ENCODE results near the gene ATP5IF1. TPM values are rescaled to one million over a fixed set of nuclear protein-coding genes. Genes with fewer than 3 reads are reported as not detected.
A peak's percentile ranks its signal among the peaks of the same experiment; 100 is the strongest.

The ATP5IF1 gene
- total RNA-seq, 2 experiments from 2014 or later = 321 to 410 TPM

DNA sequence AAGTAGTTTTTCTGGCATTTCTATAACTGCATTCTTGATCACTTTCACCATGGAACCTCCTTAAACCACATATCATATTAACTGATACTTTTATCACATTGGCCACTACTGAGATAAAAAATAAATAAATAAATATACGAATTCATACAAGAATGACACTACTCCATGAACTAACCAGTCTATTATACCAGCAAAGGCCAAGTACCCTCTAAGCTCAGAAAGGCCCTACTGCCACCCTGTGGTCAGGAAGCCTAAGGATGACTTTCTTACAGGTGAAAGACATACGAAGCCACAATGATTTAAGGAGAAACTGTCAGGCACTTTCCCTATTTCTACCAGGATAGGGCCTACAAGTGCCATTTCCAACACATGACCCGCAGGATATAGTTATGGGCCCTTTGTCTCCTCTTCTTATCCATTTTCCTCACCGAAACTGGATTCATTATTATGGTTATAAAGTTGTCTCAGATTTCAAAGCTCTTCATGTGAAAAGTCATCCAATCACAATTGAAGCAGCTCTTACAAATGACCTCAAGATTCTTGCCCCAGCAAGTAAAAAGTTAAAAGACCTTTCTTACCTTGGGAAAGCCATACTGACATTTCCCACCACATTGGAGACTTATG lies 27.0 kb upstream of the ATP5IF1 start:
- H2AFZ ChIP-seq (ENCODE audit: low read length) = no peak overlapping the region
- H3K4me1 ChIP-seq (ENCODE audit: insufficient read depth, low read length, poor library complexity, severe bottlenecking) = peaks cover 9% of the 10 kb centered on the region
- H4K20me1 ChIP-seq (ENCODE audit: insufficient read depth, low read length) = no peaks in the 10 kb centered on the region
- no peak overlapping the region for H3K4me2 ChIP-seq (ENCODE audit: low read length)
- no peak overlapping the region for H3K4me3 ChIP-seq (ENCODE audit: low read depth, low read length, poor library complexity, severe bottlenecking)
- ChIA-PET POLR2A (interaction anchor here (1.0 to 1.6 kb wide), 6 partner anchors 11 to 121 kb away, joined by 3 to 9 read pairs (median 4); partner anchors contain the start of gene EYA3), CTCF (ENCODE audit: unreplicated experiment) (interaction anchor here (0.6 to 1.3 kb wide), 3 partner anchors 14 to 117 kb away, joined by 3 to 5 read pairs (median 3); no protein-coding TSS in a partner anchor)
- H3K9me2 ChIP-seq (ENCODE audit: insufficient read depth, low read length) = no peaks in the 10 kb centered on the region
- BruUV-seq (replicated peaks) = TSS peak; percentile 42
- H3K9me3 ChIP-seq (ENCODE audit: low read length) = no peaks in the 10 kb centered on the region
- intact Hi-C loops (cut with micrococcal nuclease; ENCODE audit: unreplicated experiment) = loop anchor here (1.0 to 2.0 kb wide), 4 partner anchors 34 to 350 kb away; no protein-coding TSS in a partner anchor
- TF ChIP-seq, protein P1, sequence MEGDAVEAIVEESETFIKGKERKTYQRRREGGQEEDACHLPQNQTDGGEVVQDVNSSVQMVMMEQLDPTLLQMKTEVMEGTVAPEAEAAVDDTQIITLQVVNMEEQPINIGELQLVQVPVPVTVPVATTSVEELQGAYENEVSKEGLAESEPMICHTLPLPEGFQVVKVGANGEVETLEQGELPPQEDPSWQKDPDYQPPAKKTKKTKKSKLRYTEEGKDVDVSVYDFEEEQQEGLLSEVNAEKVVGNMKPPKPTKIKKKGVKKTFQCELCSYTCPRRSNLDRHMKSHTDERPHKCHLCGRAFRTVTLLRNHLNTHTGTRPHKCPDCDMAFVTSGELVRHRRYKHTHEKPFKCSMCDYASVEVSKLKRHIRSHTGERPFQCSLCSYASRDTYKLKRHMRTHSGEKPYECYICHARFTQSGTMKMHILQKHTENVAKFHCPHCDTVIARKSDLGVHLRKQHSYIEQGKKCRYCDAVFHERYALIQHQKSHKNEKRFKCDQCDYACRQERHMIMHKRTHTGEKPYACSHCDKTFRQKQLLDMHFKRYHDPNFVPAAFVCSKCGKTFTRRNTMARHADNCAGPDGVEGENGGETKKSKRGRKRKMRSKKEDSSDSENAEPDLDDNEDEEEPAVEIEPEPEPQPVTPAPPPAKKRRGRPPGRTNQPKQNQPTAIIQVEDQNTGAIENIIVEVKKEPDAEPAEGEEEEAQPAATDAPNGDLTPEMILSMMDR (conservative IDR thresholded peaks at IDR 0.05; ENCODE audit: low read length) = peak; percentile 96
- TF ChIP-seq EZH2phosphoT487 (IDR thresholded peaks at IDR 0.05; ENCODE audit: borderline replicate concordance, low read depth, low read length) = no peak
- H3K27ac ChIP-seq (ENCODE audit: low read depth, low read length, poor library complexity, severe bottlenecking) = peak overlapping the region; percentile 17
- peaks cover 4% of the 10 kb centered on the region; the same call in 1 of the 2 replicates for H3K79me2 ChIP-seq (ENCODE audit: insufficient read depth, low read depth, low read length)
- peaks cover 94% of the 10 kb centered on the region for H3K36me3 ChIP-seq (ENCODE audit: insufficient read depth, low read length)
- peak; percentile 82 for DNase-seq (ENCODE audit: low spot score)

DNA sequence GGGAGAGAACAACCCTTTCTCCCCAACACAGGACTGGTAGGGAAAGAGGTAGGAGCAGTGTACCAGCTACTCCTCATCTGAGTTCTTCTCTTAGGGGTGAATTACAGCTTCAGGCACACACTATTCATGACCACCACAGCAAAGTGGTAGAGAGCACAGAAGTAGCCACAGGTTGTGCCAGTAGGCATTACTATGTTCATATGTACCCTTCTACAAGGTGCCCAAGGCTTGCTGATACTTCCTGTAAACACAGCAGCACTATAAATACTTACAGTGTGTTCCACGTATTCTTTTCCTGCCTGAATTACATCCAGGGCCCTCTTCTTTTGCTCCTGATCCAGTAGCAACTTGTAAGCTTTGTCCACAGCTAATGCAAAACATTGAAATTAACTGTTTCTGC lies 26.2 kb upstream of the ATP5IF1 start:
- Histone ChIP-seq H3K36me3 (ENCODE audit: insufficient read depth, low read length) (peaks cover 94% of the 10 kb centered on the region), H3K9me3 (ENCODE audit: low read length) (no peaks in the 10 kb centered on the region), H3K79me2 (ENCODE audit: insufficient read depth, low read depth, low read length) (peaks cover 4% of the 10 kb centered on the region; the same call in 1 of the 2 replicates), H3K9me2 (ENCODE audit: insufficient read depth, low read length) (no peaks in the 10 kb centered on the region), H2AFZ (ENCODE audit: low read length) (no peak overlapping the region), H3K4me2 (ENCODE audit: low read length) (no peak overlapping the region), H4K20me1 (ENCODE audit: insufficient read depth, low read length) (no peaks in the 10 kb centered on the region), H3K4me1 (ENCODE audit: insufficient read depth, low read length, poor library complexity, severe bottlenecking) (peaks cover 9% of the 10 kb centered on the region), H3K27ac (ENCODE audit: low read depth, low read length, poor library complexity, severe bottlenecking) (peak overlapping the region; percentile 17), H3K4me3 (ENCODE audit: low read depth, low read length, poor library complexity, severe bottlenecking) (no peak overlapping the region)
- BruUV-seq (replicated peaks) = no TSS peak
- intact Hi-C loops (cut with micrococcal nuclease; ENCODE audit: unreplicated experiment) = loop anchor here (1.0 to 2.0 kb wide), 4 partner anchors 34 to 351 kb away; no protein-coding TSS in a partner anchor
- TF ChIP-seq, protein P1 (conservative IDR thresholded peaks at IDR 0.05; ENCODE audit: low read length) = no peak
- no peak for TF ChIP-seq EZH2phosphoT487 (IDR thresholded peaks at IDR 0.05; ENCODE audit: borderline replicate concordance, low read depth, low read length)
- ChIA-PET POLR2A (interaction anchor here (1.0 to 1.6 kb wide), 5 partner anchors 10 to 122 kb away, joined by 3 to 9 read pairs (median 5); partner anchors contain the start of gene EYA3), CTCF (ENCODE audit: unreplicated experiment) (interaction anchor here (1.1 to 1.3 kb wide), 2 partner anchors 15 to 118 kb away, joined by 3 to 5 read pairs; no protein-coding TSS in a partner anchor)
- no peak for DNase-seq (ENCODE audit: low spot score)
